Spleen (tissue), 11 donors: Measurements from ENCODE around the gene APLF. TPM values are rescaled to one million over a fixed set of nuclear protein-coding genes. Genes with fewer than 3 reads are reported as not detected.
"Not testable (repeated sequence)": the region's sequence is repeated elsewhere in the genome, so short reads cannot be mapped to it uniquely, and the experiment has no call there.

ENCODE experiments used
- DNase-seq: peaks from one replicate; pipeline ENCODE4 v3.0.0-alpha.2; 2020
- H3K27ac ChIP-seq, 8 donors: fragments of 200-600 bp; sonication (generic) in 7 of 8; 1 replicate in 4 of 8; 2 replicates in 4 of 8; pipeline versions ENCODE4 v1.5.0 to v1.8.0; 2016 to 2021; ENCODE audit warnings: inconsistent platforms in 4 of 8, mild to moderate bottlenecking in 4 of 8, moderate library complexity in 1 of 8
- H3K27me3 ChIP-seq, 7 donors: fragments of 200-600 bp; sonication (generic) in 6 of 7; replicated peaks in 1 of 7; 1 replicate in 4 of 7; 2 replicates in 3 of 7; pipeline versions ENCODE4 v1.5.0 to v1.8.0; 2016 to 2021; ENCODE audit warnings: inconsistent platforms in 3 of 7, mild to moderate bottlenecking in 1 of 7
- H3K36me3 ChIP-seq, 6 donors: fragments of 200-600 bp; sonication (generic) in 5 of 6; 1 replicate in 4 of 6; 2 replicates in 2 of 6; pipeline versions ENCODE4 v1.5.0 to v1.8.0; 2016 to 2021; ENCODE audit warnings: inconsistent platforms in 2 of 6
- H3K4me1 ChIP-seq, 6 donors: fragments of 200-600 bp; sonication (generic) in 5 of 6; 1 replicate in 3 of 6; 2 replicates in 3 of 6; pipeline versions ENCODE4 v1.5.0 to v1.8.0; 2016 to 2021; ENCODE audit warnings: inconsistent platforms in 3 of 6
- H3K4me3 ChIP-seq, 8 donors: fragments of 200-600 bp; sonication (generic) in 7 of 8; 1 replicate in 4 of 8; 2 replicates in 4 of 8; pipeline versions ENCODE4 v1.5.0 to v1.8.0; 2016 to 2021; ENCODE audit warnings: inconsistent platforms in 4 of 8, mild to moderate bottlenecking in 4 of 8, moderate library complexity in 2 of 8
- H3K9me3 ChIP-seq, 8 donors: fragments of 200-600 bp; sonication (generic) in 7 of 8; 1 replicate in 4 of 8; 2 replicates in 4 of 8; pipeline versions ENCODE4 v1.5.0 to v1.8.0; 2016 to 2021; ENCODE audit warnings: inconsistent platforms in 4 of 8
- CTCF ChIP-seq, 11 experiments: fragments of 200-600 bp in 7 of 11; fragments of 450-650 bp in 4 of 11; sonication (generic) in 4 of 11; IDR thresholded peaks in 8 of 11; conservative IDR thresholded peaks in 3 of 11; 1 replicate in 7 of 11; 2 replicates in 4 of 11; pipeline versions ENCODE4 v1.4.0 to v1.8.0; 2016 to 2021; ENCODE audit warnings: antibody characterized with exemption in 11 of 11, inconsistent platforms in 4 of 11, mild to moderate bottlenecking in 1 of 11
- POLR2A ChIP-seq, 3 donors: fragments of 450-650 bp; IDR thresholded peaks; one replicate each; pipeline ENCODE4 v1.5.1; 2017; ENCODE audit warnings: antibody characterized with exemption in 3 of 3, mild to moderate bottlenecking in 1 of 3
- POLR2AphosphoS5 ChIP-seq, 3 donors: sonication (generic); formaldehyde crosslinking; IDR thresholded peaks; one replicate each; pipeline ENCODE4 v1.5.1; 2017; ENCODE audit warnings: antibody characterized with exemption in 3 of 3
- WGBS, 5 donors: extraction: QIAGEN DNeasy Blood & Tissue Kit in 3 of 5; methylation state at CpG; one replicate each; pipeline versions ENCODE4 v1.1.5 to v1.1.7; 2013 to 2018; 5-methylcytosine and 5-hydroxymethylcytosine counted together
- intact Hi-C: fragments of 100-400 bp; cut with DNase I; formaldehyde crosslinking; loops from one replicate; pipeline ENCODE4 v1.15.0; 2023; ENCODE audit warnings: low total_unique reads
- polyA plus RNA-seq, 3 donors: library from polyadenylated mRNA; stranded (reverse); fragments of 200-250 nt; gene quantifications; one replicate each; pipeline ENCODE4 v1.2.1, GENCODE V29; 2013
- total RNA-seq, 7 donors: library from RNA; depleted of rRNA in 3 of 7; stranded (reverse); fragments of >200 nt in 3 of 7; fragmentation: NEBNext Ultra II Directional in 4 of 7; extraction: Animal tissue kit (Norgen Biotek cat#: 25700) in 4 of 7; gene quantifications; one replicate each; pipeline versions ENCODE4 v1.1.0 to v1.2.1, GENCODE V29; 2016 to 2021
- donor health status: healthy with polysubstance abuse.
- donor health status: DM: no; HTN: no; CAD: no; lungs with moderate emphysema.
- donor health status: DM: no; HTN: no; CAD: no.
- donor health status: Bipolar disorder and iron deficiency.
- donor health status: healthy.
- donor health status: DM: no; HTN: no; CAD: no.
- donor health status: DM: yes; HTN: yes; CAD: no.

Gene APLF
- total and polyA plus RNA-seq, 10 donors = 1.1 to 7.2 (median 5.0) TPM

GRCh38 chr2:68566362-68566761, 99.0 kb downstream of the APLF start:
- intact Hi-C loops = no loop called here

GRCh38 chr2:68568116-68568515, 100.7 kb downstream of the APLF start:
- no peak for DNase-seq
- H3K9me3 ChIP-seq = peaks cover 0 to 4% (median 0%) of the 10 kb centered on the region in 8 donors
- H3K27me3 ChIP-seq = no peaks in the 10 kb centered on the region
- H3K36me3 ChIP-seq = no peaks in the 10 kb centered on the region
- H3K4me1 ChIP-seq = no peaks in the 10 kb centered on the region
- TF ChIP-seq POLR2A (IDR thresholded peaks at IDR 0.05) (no peak), CTCF (IDR thresholded peaks at IDR 0.05 in 8 of 11, conservative IDR thresholded peaks at IDR 0.05 in 3 of 11) (no peak), POLR2AphosphoS5 (IDR thresholded peaks at IDR 0.05) (no peak)
- intact Hi-C loops = no loop called here
- WGBS, 5 donors = 95 to 100% (median 98%) methylated on average over 1 of the region's 1 CpG
- H3K4me3 ChIP-seq = no peak overlapping the region
- H3K27ac ChIP-seq = no peak overlapping the region

More at GRCh38 chr2:68566362-68566761, 99.0 kb downstream of the APLF start:
- DNase-seq = no peak
- Histone ChIP-seq H3K27me3 (no peaks in the 10 kb centered on the region), H3K4me1 (no peaks in the 10 kb centered on the region), H3K4me3 (no peak overlapping the region), H3K9me3 (peaks cover 0 to 4% (median 0%) of the 10 kb centered on the region in 8 donors), H3K36me3 (no peaks in the 10 kb centered on the region), H3K27ac (no peak overlapping the region)
- TF ChIP-seq CTCF (IDR thresholded peaks at IDR 0.05 in 8 of 11, conservative IDR thresholded peaks at IDR 0.05 in 3 of 11) = no peak
- TF ChIP-seq POLR2AphosphoS5 (IDR thresholded peaks at IDR 0.05) = no peak
- TF ChIP-seq POLR2A (IDR thresholded peaks at IDR 0.05) = no peak
- 87 to 97% (median 92%) methylated on average over 3 of the region's 3 CpGs for WGBS, 5 donors

GRCh38 chr2:68569604-68570003, 102.2 kb downstream of the APLF start:
- no peak for TF ChIP-seq POLR2AphosphoS5 (IDR thresholded peaks at IDR 0.05)
- TF ChIP-seq POLR2A (IDR thresholded peaks at IDR 0.05) = no peak
- no peak for TF ChIP-seq CTCF (IDR thresholded peaks at IDR 0.05 in 8 of 11, conservative IDR thresholded peaks at IDR 0.05 in 3 of 11)
- peaks cover 0 to 4% (median 0%) of the 10 kb centered on the region in 8 donors for H3K9me3 ChIP-seq
- H3K27me3 ChIP-seq = no peaks in the 10 kb centered on the region
- H3K4me1 ChIP-seq = no peaks in the 10 kb centered on the region
- WGBS, 5 donors = 90 to 97% (median 93%) methylated on average over 1 of the region's 1 CpG
- no peak overlapping the region for H3K4me3 ChIP-seq
- DNase-seq = no peak
- no peak overlapping the region for H3K27ac ChIP-seq
- intact Hi-C loops = no loop called here
- H3K36me3 ChIP-seq = no peaks in the 10 kb centered on the region

- H3K36me3 ChIP-seq, DNase-seq, H3K4me1 ChIP-seq, H3K27ac ChIP-seq, intact Hi-C loops, H3K27me3 ChIP-seq, H3K9me3 ChIP-seq, H3K4me3 ChIP-seq: not testable (repeated sequence)
- 85 to 97% (median 92%) methylated on average over 4 of the region's 4 CpGs for WGBS, 5 donors
These were observed 103.0 kb downstream of the APLF start for GRCh38 chr2:68570434-68570833.
